Subcutaneous adipose tissue (tissue), 4 donors: ENCODE data around the gene PIGN. TPM values are rescaled to one million over a fixed set of nuclear protein-coding genes. Genes with fewer than 3 reads are reported as not detected.

ENCODE experiments used
- CTCF ChIP-seq: fragments of 450-650 bp; IDR thresholded peaks from one replicate; pipeline ENCODE4 v1.5.1; 2016; ENCODE audit warnings: low read depth, mild to moderate bottlenecking, control low read depth, antibody characterized with exemption, moderate library complexity
- total RNA-seq, 4 donors: library from RNA; depleted of rRNA; stranded (reverse); fragments of >200 nt; gene quantifications; one replicate each; pipeline ENCODE4 v1.1.0, GENCODE V29; 2016

The PIGN gene
- total RNA-seq, 4 donors from 2014 or later = 22.6 to 35.0 (median 31.3) TPM

- TF ChIP-seq CTCF = no peak
Observed at GRCh38 chr18:62109676-62110075, 77.2 kb downstream of the PIGN start.

- no peak for TF ChIP-seq CTCF
Observed at GRCh38 chr18:62107881-62108280, 79.0 kb downstream of the PIGN start.

- no peak for TF ChIP-seq CTCF
Observed at GRCh38 chr18:62106271-62106670, 80.6 kb downstream of the PIGN start.

GRCh38 chr18:62105376-62105775 lies 81.5 kb downstream of the PIGN start:
- TF ChIP-seq CTCF = no peak

- no peak for TF ChIP-seq CTCF
Observed at GRCh38 chr18:62102221-62102620, 84.6 kb downstream of the PIGN start.

- TF ChIP-seq CTCF = no peak
Observed at GRCh38 chr18:62101321-62101721, 85.5 kb downstream of the PIGN start.

- no peak for TF ChIP-seq CTCF
Observed at GRCh38 chr18:62098960-62099359, 87.9 kb downstream of the PIGN start.
